HepG2 (cell line): Measurements from ENCODE around the gene AADACL2.

Source experiments
- AHDC1 ChIP-seq: sonication (generic); formaldehyde crosslinking; IDR thresholded peaks from 2 replicates; pipeline ENCODE4 v1.5.1; 2020; ENCODE audit warnings: mild to moderate bottlenecking, missing genetic modification reagents, borderline replicate concordance
- ATF3 ChIP-seq: sonication (generic); formaldehyde crosslinking; IDR thresholded peaks from 2 replicates; pipeline ENCODE4 v1.4.0; 2020; ENCODE audit warnings: missing genetic modification reagents
- CHD4 ChIP-seq: fragments of 200-600 bp; sonication (generic); IDR thresholded peaks from 2 replicates; pipeline ENCODE4 v1.7.0; 2017; ENCODE audit warnings: mild to moderate bottlenecking, low read length, borderline replicate concordance
- CTCF ChIP-seq: sonication (generic); formaldehyde crosslinking; IDR thresholded peaks from 2 replicates; pipeline ENCODE4 v1.5.0; 2020; ENCODE audit warnings: mild to moderate bottlenecking, missing genetic modification reagents, moderate library complexity
- ZKSCAN1 ChIP-seq: fragments of 150-350 bp; IDR thresholded peaks from 2 replicates; pipeline ENCODE4 v1.6.1; 2014; ENCODE audit warnings: low read length

- TF ChIP-seq ATF3 (CRISPR knock-in tag) (no peak), CHD4 (no peak), ZKSCAN1 (no peak), AHDC1 (CRISPR knock-in tag) (no peak), CTCF (CRISPR knock-in tag) (no peak)
Measured at GRCh38 chr3:151776259-151776740, 42.6 kb downstream of the AADACL2 start.
